ENCODE data around the gene LAMC1. TPM values are rescaled to one million over a fixed set of nuclear protein-coding genes. Genes with fewer than 3 reads are reported as not detected.

The LAMC1 gene
- total RNA-seq, 1 experiment from 2014 or later, result 95.5 TPM

- ChIA-PET CTCF (no interaction called here), POLR2A (ENCODE audit: low non-redundant PET) (no interaction called here)
- no TSS peak for BruUV-seq (replicated peaks)
- DNase-seq (ENCODE audit: low spot score), result no peak
- Histone ChIP-seq H3K27ac (ENCODE audit: low read depth, low read length, poor library complexity, severe bottlenecking) (no peak overlapping the region), H3K4me3 (ENCODE audit: low read depth, low read length, poor library complexity, severe bottlenecking) (no peak overlapping the region), H3K4me1 (ENCODE audit: insufficient read depth, low read length, poor library complexity, severe bottlenecking) (no peaks in the 10 kb centered on the region), H3K27me3 (replicated peaks; ENCODE audit: insufficient read depth, low read depth, low read length, poor library complexity) (no peaks in the 10 kb centered on the region), H3K9me3 (ENCODE audit: low read depth, low read length, poor library complexity, severe bottlenecking) (no peaks in the 10 kb centered on the region), H3K36me3 (ENCODE audit: insufficient read depth, low read length, poor library complexity, severe bottlenecking) (peaks cover 49% of the 10 kb centered on the region)
- intact Hi-C loops (cut with micrococcal nuclease; ENCODE audit: unreplicated experiment), result no loop called here
- TF ChIP-seq CTCF (conservative IDR thresholded peaks at IDR 0.05; ENCODE audit: low read depth, low read length) (no peak), EZH2 (IDR thresholded peaks at IDR 0.05; ENCODE audit: borderline replicate concordance, low read depth, low read length, poor library complexity, severe bottlenecking) (no peak)
Observed at GRCh38 chr1:183121609-183122008, 98.4 kb downstream of the LAMC1 start.

- H3K4me1 ChIP-seq (ENCODE audit: insufficient read depth, low read length, poor library complexity, severe bottlenecking), result no peaks in the 10 kb centered on the region
- no peak for TF ChIP-seq CTCF (conservative IDR thresholded peaks at IDR 0.05; ENCODE audit: low read depth, low read length)
- no peak for TF ChIP-seq EZH2 (IDR thresholded peaks at IDR 0.05; ENCODE audit: borderline replicate concordance, low read depth, low read length, poor library complexity, severe bottlenecking)
- CTCF ChIA-PET, result no interaction called here
- intact Hi-C loops (cut with micrococcal nuclease; ENCODE audit: unreplicated experiment), result no loop called here
- peaks cover 48% of the 10 kb centered on the region for H3K36me3 ChIP-seq (ENCODE audit: insufficient read depth, low read length, poor library complexity, severe bottlenecking)
- POLR2A ChIA-PET (ENCODE audit: low non-redundant PET), result no interaction called here
- no TSS peak for BruUV-seq (replicated peaks)
- no peak overlapping the region for H3K4me3 ChIP-seq (ENCODE audit: low read depth, low read length, poor library complexity, severe bottlenecking)
- DNase-seq (ENCODE audit: low spot score), result no peak
- no peaks in the 10 kb centered on the region for H3K9me3 ChIP-seq (ENCODE audit: low read depth, low read length, poor library complexity, severe bottlenecking)
- no peaks in the 10 kb centered on the region for H3K27me3 ChIP-seq (replicated peaks; ENCODE audit: insufficient read depth, low read depth, low read length, poor library complexity)
- no peak overlapping the region for H3K27ac ChIP-seq (ENCODE audit: low read depth, low read length, poor library complexity, severe bottlenecking)
Observed at GRCh38 chr1:183124259-183124658, 101.0 kb downstream of the LAMC1 start.

GRCh38 chr1:183125279-183125999 is 102.2 kb downstream of the LAMC1 start:
- H3K27me3 ChIP-seq (replicated peaks; ENCODE audit: insufficient read depth, low read depth, low read length, poor library complexity), result no peaks in the 10 kb centered on the region
- BruUV-seq (replicated peaks), result no TSS peak
- no peak overlapping the region for H3K4me3 ChIP-seq (ENCODE audit: low read depth, low read length, poor library complexity, severe bottlenecking)
- no peak for DNase-seq (ENCODE audit: low spot score)
- ChIA-PET POLR2A (ENCODE audit: low non-redundant PET) (no interaction called here), CTCF (no interaction called here)
- no peaks in the 10 kb centered on the region for H3K4me1 ChIP-seq (ENCODE audit: insufficient read depth, low read length, poor library complexity, severe bottlenecking)
- TF ChIP-seq EZH2 (IDR thresholded peaks at IDR 0.05; ENCODE audit: borderline replicate concordance, low read depth, low read length, poor library complexity, severe bottlenecking) (no peak), CTCF (conservative IDR thresholded peaks at IDR 0.05; ENCODE audit: low read depth, low read length) (no peak)
- H3K27ac ChIP-seq (ENCODE audit: low read depth, low read length, poor library complexity, severe bottlenecking), result no peak overlapping the region
- H3K9me3 ChIP-seq (ENCODE audit: low read depth, low read length, poor library complexity, severe bottlenecking), result no peaks in the 10 kb centered on the region
- H3K36me3 ChIP-seq (ENCODE audit: insufficient read depth, low read length, poor library complexity, severe bottlenecking), result peaks cover 58% of the 10 kb centered on the region
- intact Hi-C loops (cut with micrococcal nuclease; ENCODE audit: unreplicated experiment), result no loop called here

Data from A673 (cell line).